Activated CD8-positive, alpha-beta memory T cell treated with anti-CD3 and anti-CD28 coated beads, Interleukin-2, amount 10 ng/mL, durations not matched to agents 7 days and 5 days (primary cell): ENCODE measurements around the gene SUMF1. TPM values are rescaled to one million over a fixed set of nuclear protein-coding genes. Genes with fewer than 3 reads are reported as not detected.

Source experiments
- ATAC-seq: fragments of 150-1000 bp; cut with Tn5 transposase; one replicate; pipeline ENCODE4 v1.10.0; 2021; ENCODE audit warnings: moderate library complexity
- CTCF ChIA-PET: fragments of 350-600 bp; sonication (Branson Sonifier 250); formaldehyde crosslinking; loops from one replicate; lab custom pipeline; 2021; ENCODE audit warnings: antibody characterized with exemption; lab: Charles Lee
- DNase-seq: peaks from one replicate; pipeline ENCODE4 v3.0.0-alpha.2; 2020
- H3K27ac Mint-ChIP-seq: one replicate; pipeline ENCODE4 v1.8.0; 2021; ENCODE audit warnings: mild to moderate bottlenecking, mixed read lengths
- H3K27me3 Mint-ChIP-seq: one replicate; pipeline ENCODE4 v1.8.0; 2021; ENCODE audit warnings: mixed read lengths
- H3K36me3 Mint-ChIP-seq: one replicate; pipeline ENCODE4 v1.8.0; 2021; ENCODE audit warnings: mild to moderate bottlenecking, mixed read lengths
- H3K4me1 Mint-ChIP-seq: one replicate; pipeline ENCODE4 v1.8.0; 2021; ENCODE audit warnings: mixed read lengths
- H3K4me3 Mint-ChIP-seq: one replicate; pipeline ENCODE4 v1.8.0; 2021; ENCODE audit warnings: mild to moderate bottlenecking, moderate library complexity, mixed read lengths
- H3K9me3 Mint-ChIP-seq: one replicate; pipeline ENCODE4 v1.8.0; 2022; ENCODE audit warnings: low read depth, mixed read lengths
- total RNA-seq, 2 experiments: library from RNA; stranded (reverse); gene quantifications; one replicate each; pipeline ENCODE4 v1.2.3, GENCODE V29; 2021

SUMF1 gene
- total RNA-seq, 2 experiments from 2014 or later = 9.1 to 12.7 TPM

GRCh38 chr3:4438296-4438695 lies 28.8 kb downstream of the SUMF1 start:
- H3K27ac Mint-ChIP-seq = no peak overlapping the region
- H3K4me1 Mint-ChIP-seq = no peaks in the 10 kb centered on the region
- CTCF ChIA-PET = interaction anchor here (1.0 kb wide), 1 partner anchor 23 kb away, joined by 3 read pairs; no protein-coding TSS in a partner anchor
- ATAC-seq = no peak
- no peak overlapping the region for H3K4me3 Mint-ChIP-seq
- peaks cover 16% of the 10 kb centered on the region for H3K36me3 Mint-ChIP-seq
- no peak for DNase-seq
- H3K9me3 Mint-ChIP-seq = no peaks in the 10 kb centered on the region
- H3K27me3 Mint-ChIP-seq = no peaks in the 10 kb centered on the region

GRCh38 chr3:4432259-4432658 lies 34.8 kb downstream of the SUMF1 start:
- peaks cover under 1% of the 10 kb centered on the region for H3K4me1 Mint-ChIP-seq
- H3K9me3 Mint-ChIP-seq = peaks cover 9% of the 10 kb centered on the region
- ATAC-seq = no peak
- no peak overlapping the region for H3K4me3 Mint-ChIP-seq
- peaks cover 33% of the 10 kb centered on the region for H3K36me3 Mint-ChIP-seq
- CTCF ChIA-PET = no interaction called here
- no peaks in the 10 kb centered on the region for H3K27me3 Mint-ChIP-seq
- H3K27ac Mint-ChIP-seq = no peak overlapping the region
- DNase-seq = no peak

GRCh38 chr3:4429648-4430350 lies 37.3 kb downstream of the SUMF1 start:
- CTCF ChIA-PET = no interaction called here
- ATAC-seq (no peak), DNase-seq (no peak)
- Mint-ChIP-seq H3K9me3 (peaks cover 9% of the 10 kb centered on the region), H3K4me3 (no peak overlapping the region), H3K27me3 (no peaks in the 10 kb centered on the region), H3K27ac (no peak overlapping the region), H3K4me1 (peaks cover 18% of the 10 kb centered on the region), H3K36me3 (peaks cover 29% of the 10 kb centered on the region)

- no peak for DNase-seq
- Mint-ChIP-seq H3K27ac (no peak overlapping the region), H3K4me1 (peaks cover 21% of the 10 kb centered on the region), H3K4me3 (no peak overlapping the region), H3K27me3 (no peaks in the 10 kb centered on the region), H3K36me3 (peaks cover 14% of the 10 kb centered on the region), H3K9me3 (peaks cover 9% of the 10 kb centered on the region)
- CTCF ChIA-PET = interaction anchor here (1.4 kb wide), 1 partner anchor 76 kb away, joined by 4 read pairs; no protein-coding TSS in a partner anchor
- ATAC-seq = peak; percentile 30
Observed at GRCh38 chr3:4426782-4427344, 40.2 kb downstream of the SUMF1 start.

- ATAC-seq (no peak), DNase-seq (no peak)
- H3K4me3 Mint-ChIP-seq = no peak overlapping the region
- CTCF ChIA-PET = interaction anchor here (1.4 kb wide), 1 partner anchor 75 kb away, joined by 4 read pairs; no protein-coding TSS in a partner anchor
- H3K36me3 Mint-ChIP-seq = peaks cover 9% of the 10 kb centered on the region
- no peaks in the 10 kb centered on the region for H3K27me3 Mint-ChIP-seq
- H3K9me3 Mint-ChIP-seq = peaks cover 5% of the 10 kb centered on the region
- no peak overlapping the region for H3K27ac Mint-ChIP-seq
- peaks cover 26% of the 10 kb centered on the region for H3K4me1 Mint-ChIP-seq
Observed at GRCh38 chr3:4426261-4426781, 40.7 kb downstream of the SUMF1 start.

GRCh38 chr3:4425707-4426106 lies 41.4 kb downstream of the SUMF1 start:
- CTCF ChIA-PET = interaction anchor here (1.1 kb wide), 1 partner anchor 207 kb away, joined by 3 read pairs; no protein-coding TSS in a partner anchor
- no peak overlapping the region for H3K27ac Mint-ChIP-seq

GRCh38 chr3:4425055-4425454 lies 42.0 kb downstream of the SUMF1 start:
- Mint-ChIP-seq H3K27ac (no peak overlapping the region), H3K9me3 (no peaks in the 10 kb centered on the region), H3K4me3 (no peak overlapping the region), H3K36me3 (peaks cover 3% of the 10 kb centered on the region), H3K27me3 (no peaks in the 10 kb centered on the region), H3K4me1 (peaks cover 32% of the 10 kb centered on the region)
- CTCF ChIA-PET = interaction anchor here (1.1 kb wide), 1 partner anchor 207 kb away, joined by 3 read pairs; no protein-coding TSS in a partner anchor
- DNase-seq = no peak
- no peak for ATAC-seq

More at GRCh38 chr3:4425707-4426106, 41.4 kb downstream of the SUMF1 start:
- H3K27me3 Mint-ChIP-seq = no peaks in the 10 kb centered on the region
- peaks cover 6% of the 10 kb centered on the region for H3K36me3 Mint-ChIP-seq
- H3K4me1 Mint-ChIP-seq = peaks cover 32% of the 10 kb centered on the region
- no peak for ATAC-seq
- DNase-seq = no peak
- H3K9me3 Mint-ChIP-seq = peaks cover 3% of the 10 kb centered on the region
- H3K4me3 Mint-ChIP-seq = no peak overlapping the region

- peak overlapping the region; percentile 25 for H3K27ac Mint-ChIP-seq
- CTCF ChIA-PET = interaction anchor here (0.8 to 1.2 kb wide), 2 partner anchors 24 to 70 kb away, joined by 3 to 4 read pairs; no protein-coding TSS in a partner anchor
- peak; percentile 54 for DNase-seq
Observed at GRCh38 chr3:4421121-4421520, 45.9 kb downstream of the SUMF1 start.

GRCh38 chr3:4419920-4420319 lies 47.1 kb downstream of the SUMF1 start:
- no peak for ATAC-seq

More at GRCh38 chr3:4421121-4421520, 45.9 kb downstream of the SUMF1 start:
- peaks cover 32% of the 10 kb centered on the region for H3K4me1 Mint-ChIP-seq
- peak; percentile 97 for ATAC-seq
- no peaks in the 10 kb centered on the region for H3K9me3 Mint-ChIP-seq
- no peaks in the 10 kb centered on the region for H3K27me3 Mint-ChIP-seq
- no peak overlapping the region for H3K4me3 Mint-ChIP-seq
- peaks cover 9% of the 10 kb centered on the region for H3K36me3 Mint-ChIP-seq

GRCh38 chr3:4419386-4419785 lies 47.7 kb downstream of the SUMF1 start:
- no peaks in the 10 kb centered on the region for H3K9me3 Mint-ChIP-seq
- no peaks in the 10 kb centered on the region for H3K27me3 Mint-ChIP-seq
- H3K4me1 Mint-ChIP-seq = peaks cover 26% of the 10 kb centered on the region
- CTCF ChIA-PET = interaction anchor here (1.0 kb wide), 1 partner anchor 25 kb away, joined by 3 read pairs; no protein-coding TSS in a partner anchor
- ATAC-seq = no peak
- peaks cover 17% of the 10 kb centered on the region for H3K36me3 Mint-ChIP-seq
- no peak overlapping the region for H3K27ac Mint-ChIP-seq
- H3K4me3 Mint-ChIP-seq = no peak overlapping the region
- DNase-seq = no peak

More at GRCh38 chr3:4419920-4420319, 47.1 kb downstream of the SUMF1 start:
- no peaks in the 10 kb centered on the region for H3K9me3 Mint-ChIP-seq
- DNase-seq = no peak
- no peaks in the 10 kb centered on the region for H3K27me3 Mint-ChIP-seq
- peaks cover 26% of the 10 kb centered on the region for H3K4me1 Mint-ChIP-seq
- peaks cover 16% of the 10 kb centered on the region for H3K36me3 Mint-ChIP-seq
- H3K27ac Mint-ChIP-seq = no peak overlapping the region
- CTCF ChIA-PET = interaction anchor here (1.0 kb wide), 1 partner anchor 25 kb away, joined by 3 read pairs; no protein-coding TSS in a partner anchor
- no peak overlapping the region for H3K4me3 Mint-ChIP-seq

- DNase-seq (no peak), ATAC-seq (no peak)
- CTCF ChIA-PET = no interaction called here
- H3K27ac Mint-ChIP-seq = no peak overlapping the region
- H3K9me3 Mint-ChIP-seq = no peaks in the 10 kb centered on the region
- peaks cover 26% of the 10 kb centered on the region for H3K4me1 Mint-ChIP-seq
- H3K27me3 Mint-ChIP-seq = no peaks in the 10 kb centered on the region
- no peak overlapping the region for H3K4me3 Mint-ChIP-seq
- H3K36me3 Mint-ChIP-seq = peaks cover 21% of the 10 kb centered on the region
Observed at GRCh38 chr3:4418156-4418555, 48.9 kb downstream of the SUMF1 start.

- Mint-ChIP-seq H3K36me3 (peaks cover 22% of the 10 kb centered on the region), H3K4me3 (no peak overlapping the region), H3K27ac (no peak overlapping the region), H3K4me1 (peaks cover 23% of the 10 kb centered on the region), H3K9me3 (no peaks in the 10 kb centered on the region), H3K27me3 (no peaks in the 10 kb centered on the region)
- DNase-seq (no peak), ATAC-seq (no peak)
- CTCF ChIA-PET = no interaction called here
Observed at GRCh38 chr3:4417449-4417848, 49.6 kb downstream of the SUMF1 start.

- Mint-ChIP-seq H3K4me1 (peaks cover 27% of the 10 kb centered on the region), H3K9me3 (no peaks in the 10 kb centered on the region), H3K27me3 (no peaks in the 10 kb centered on the region), H3K36me3 (peaks cover 27% of the 10 kb centered on the region), H3K27ac (no peak overlapping the region), H3K4me3 (no peak overlapping the region)
- no peak for ATAC-seq
- DNase-seq = no peak
- CTCF ChIA-PET = no interaction called here
Observed at GRCh38 chr3:4416961-4417360, 50.1 kb downstream of the SUMF1 start.
